Hematopoietic multipotent progenitor cell treated with erythropoietin and hydrocortisone succinate and interleukin-3 and kit ligand, for 4 days (in vitro differentiated cells): ENCODE data around the gene SPACA4.
A peak's percentile ranks its signal among the peaks of the same experiment; 100 is the strongest.

Experiments
- DNase-seq: peaks from one replicate; pipeline ENCODE4 v3.0.0-alpha.2; 2015

SPACA4 gene

DNA sequence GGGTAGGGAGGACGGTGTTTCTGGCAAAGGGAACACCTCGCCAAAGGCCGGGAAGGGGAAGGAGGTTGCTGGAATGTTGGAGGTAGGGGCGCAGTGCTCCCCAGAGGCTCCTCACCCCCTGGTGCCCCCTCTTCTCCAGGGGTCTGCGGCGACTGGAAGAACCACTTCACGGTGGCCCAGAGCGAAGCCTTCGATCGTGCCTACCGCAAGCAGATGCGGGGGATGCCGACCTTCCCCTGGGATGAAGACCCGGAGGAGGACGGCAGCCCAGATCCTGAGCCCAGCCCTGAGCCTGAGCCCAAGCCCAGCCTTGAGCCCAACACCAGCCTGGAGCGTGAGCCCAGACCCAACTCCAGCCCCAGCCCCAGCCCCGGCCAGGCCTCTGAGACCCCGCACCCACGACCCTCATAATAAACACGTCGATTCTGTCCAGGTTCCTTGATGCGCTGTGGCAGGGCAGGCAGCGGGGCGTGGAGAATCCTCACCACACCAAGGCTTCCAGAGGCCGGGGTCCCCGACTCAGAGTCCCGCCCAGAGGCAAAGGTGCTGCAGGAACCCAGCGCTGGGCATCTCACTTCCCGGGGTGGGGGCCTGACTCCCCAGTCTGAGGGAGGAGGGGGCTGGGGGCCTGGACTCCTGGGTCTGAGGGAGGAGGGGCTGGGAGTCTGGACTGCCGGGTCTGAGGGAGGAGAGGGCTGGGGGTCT lies 7.4 kb upstream of the SPACA4 start:
- no peak for DNase-seq

DNA sequence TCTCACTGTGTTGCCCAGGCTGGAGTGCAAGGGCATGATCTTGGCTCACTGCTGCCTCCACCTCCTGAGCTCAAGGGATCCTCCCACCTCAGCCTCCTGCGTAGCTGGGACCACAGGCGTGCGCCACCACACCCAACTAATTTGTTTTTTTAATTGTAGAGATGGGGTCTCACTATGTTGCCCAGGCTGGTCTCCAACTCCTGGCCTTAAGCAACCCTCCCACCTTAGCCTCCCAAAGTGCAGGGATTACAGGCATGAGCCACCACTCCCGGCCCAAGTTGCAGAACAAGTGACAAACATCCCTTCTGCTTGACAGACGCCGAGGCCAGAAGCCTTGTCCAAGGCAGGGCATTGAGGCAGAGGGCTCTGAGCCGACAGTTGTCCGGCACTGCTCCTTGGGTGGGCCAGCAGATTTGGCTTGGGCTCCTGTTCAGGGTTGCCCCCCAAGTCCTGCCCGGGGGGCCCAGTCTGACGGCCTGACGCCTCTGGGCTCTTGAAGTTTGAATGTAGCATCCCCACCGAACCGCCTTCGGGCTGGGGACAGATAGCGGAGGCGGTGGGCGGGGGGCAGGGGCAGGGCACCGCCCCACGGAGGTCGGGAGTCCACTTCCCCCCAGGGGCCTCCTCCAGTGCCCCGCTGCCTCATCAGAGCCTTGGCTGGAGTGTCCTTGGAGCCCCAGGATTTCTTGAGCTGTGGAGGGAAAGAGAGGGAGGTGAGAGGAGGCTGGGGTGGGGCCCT lies 5.7 kb upstream of the SPACA4 start:
- DNase-seq, result no peak

DNA sequence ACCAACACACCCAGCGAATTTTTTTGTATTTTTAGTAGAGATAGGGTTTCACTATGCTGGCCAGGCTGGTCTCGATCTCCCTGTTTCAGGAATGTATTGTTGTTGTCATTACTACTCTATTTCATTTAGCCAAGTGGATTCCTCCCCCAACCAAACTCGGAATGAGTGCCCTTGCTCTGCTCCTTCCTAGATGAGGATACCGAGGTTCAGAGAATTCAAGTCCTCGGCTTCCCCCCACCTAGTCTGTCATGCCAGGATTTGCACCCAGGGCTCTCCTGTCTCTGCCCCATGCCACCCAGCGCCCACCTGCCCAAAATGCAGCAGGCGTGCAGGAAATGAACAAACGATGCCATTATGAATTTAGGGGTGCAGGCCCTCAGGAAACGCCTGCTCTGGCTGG lies 3.5 kb upstream of the SPACA4 start:
- DNase-seq, result no peak

- DNase-seq, result no peak
Measured at GRCh38 chr19:48603449-48603848, 3.1 kb upstream of the SPACA4 start.

- no peak for DNase-seq
Measured at GRCh38 chr19:48603850-48604249, 2.7 kb upstream of the SPACA4 start.

DNA sequence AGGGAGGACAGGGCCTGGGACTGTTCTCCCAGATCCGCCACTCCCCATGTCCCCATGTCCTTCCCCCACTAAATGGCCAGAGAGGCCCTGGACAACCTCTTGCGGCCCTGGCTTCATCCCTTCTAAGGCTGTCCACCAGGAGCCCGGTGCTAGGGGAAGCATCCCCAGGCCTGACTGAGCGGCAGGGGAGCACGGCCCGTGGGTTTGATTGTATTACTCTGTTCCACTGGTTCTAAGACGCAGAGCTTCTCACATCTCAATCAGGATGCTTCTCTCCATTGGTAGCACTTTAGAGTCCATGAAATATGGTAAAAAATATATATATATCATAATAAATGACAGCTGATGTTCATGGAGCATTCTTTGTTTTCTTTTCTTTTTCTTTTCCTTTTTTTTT lies 815 bp downstream of the SPACA4 start:
- no peak for DNase-seq

- peak; percentile 87 for DNase-seq
Measured at GRCh38 chr19:48608798-48609263, 2.3 kb downstream of the SPACA4 start.

DNA sequence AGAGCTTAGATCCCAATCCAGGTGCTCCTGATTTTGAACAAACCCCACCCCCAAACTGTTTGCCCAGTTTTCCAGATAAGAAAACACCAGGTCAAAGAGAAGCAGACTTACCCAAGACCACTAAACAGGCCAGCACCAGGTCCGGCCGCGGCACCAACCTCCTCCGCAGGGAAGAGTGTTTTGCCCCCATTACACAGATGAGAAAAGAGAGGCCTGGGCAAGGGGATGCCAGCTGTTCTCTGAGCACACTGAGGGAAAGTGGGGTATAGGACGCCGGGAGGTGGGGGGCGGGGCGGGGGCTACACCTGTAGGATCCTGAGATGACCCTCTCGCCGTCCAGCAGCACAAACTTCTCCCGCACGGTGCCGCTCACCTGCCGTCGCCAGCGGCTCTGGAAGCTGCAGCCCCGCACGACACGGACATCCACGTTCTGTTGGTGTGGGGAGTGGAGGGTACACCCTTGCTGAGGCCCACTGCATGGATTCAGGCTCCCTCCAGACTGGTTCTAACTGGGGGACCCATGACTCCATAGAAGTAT lies 3.1 kb downstream of the SPACA4 start:
- no peak for DNase-seq

GRCh38 chr19:48611872-48612271 lies 5.3 kb downstream of the SPACA4 start:
- no peak for DNase-seq

DNA sequence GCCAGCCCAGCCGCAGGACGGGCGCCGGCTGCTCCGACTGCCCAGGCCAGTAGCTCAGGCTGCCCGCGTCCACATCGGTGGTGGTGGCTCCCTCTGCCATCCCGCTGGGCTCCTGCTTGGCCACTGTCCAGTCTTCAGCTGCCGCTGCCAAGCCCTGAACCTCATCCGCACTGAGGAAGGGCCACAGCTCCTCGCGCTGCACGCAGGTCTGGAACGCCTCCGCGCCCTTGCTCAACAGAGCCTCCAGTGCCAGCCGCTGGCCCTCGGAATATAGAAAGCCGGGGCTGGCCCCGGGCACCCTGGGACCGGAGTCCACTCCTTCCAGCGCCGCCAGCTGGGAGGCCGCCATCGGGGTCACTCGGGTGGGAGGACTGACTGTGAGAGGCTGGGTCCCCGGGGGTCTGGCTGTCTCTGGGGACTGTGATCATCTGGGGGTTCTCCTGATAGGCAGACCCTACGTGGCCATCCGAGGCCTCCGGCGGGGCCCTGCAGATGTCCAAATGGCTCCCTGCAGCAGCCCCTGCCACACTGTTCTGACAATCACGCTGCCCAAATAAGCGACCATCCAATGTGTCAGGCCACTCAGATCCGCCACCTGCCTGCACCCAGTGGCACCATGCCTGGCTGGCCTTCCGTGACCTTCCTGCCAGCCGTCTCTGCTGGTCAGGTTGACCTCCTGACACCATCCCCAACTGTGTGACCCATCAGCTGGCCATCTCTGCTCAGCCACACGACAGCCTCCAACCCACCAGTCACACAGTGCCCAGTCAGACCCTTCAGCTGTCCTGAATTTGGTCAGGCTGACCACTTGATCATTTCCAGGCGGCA lies 6.7 kb downstream of the SPACA4 start:
- no peak for DNase-seq

GRCh38 chr19:48613852-48614435 lies 7.4 kb downstream of the SPACA4 start:
- no peak for DNase-seq

DNA sequence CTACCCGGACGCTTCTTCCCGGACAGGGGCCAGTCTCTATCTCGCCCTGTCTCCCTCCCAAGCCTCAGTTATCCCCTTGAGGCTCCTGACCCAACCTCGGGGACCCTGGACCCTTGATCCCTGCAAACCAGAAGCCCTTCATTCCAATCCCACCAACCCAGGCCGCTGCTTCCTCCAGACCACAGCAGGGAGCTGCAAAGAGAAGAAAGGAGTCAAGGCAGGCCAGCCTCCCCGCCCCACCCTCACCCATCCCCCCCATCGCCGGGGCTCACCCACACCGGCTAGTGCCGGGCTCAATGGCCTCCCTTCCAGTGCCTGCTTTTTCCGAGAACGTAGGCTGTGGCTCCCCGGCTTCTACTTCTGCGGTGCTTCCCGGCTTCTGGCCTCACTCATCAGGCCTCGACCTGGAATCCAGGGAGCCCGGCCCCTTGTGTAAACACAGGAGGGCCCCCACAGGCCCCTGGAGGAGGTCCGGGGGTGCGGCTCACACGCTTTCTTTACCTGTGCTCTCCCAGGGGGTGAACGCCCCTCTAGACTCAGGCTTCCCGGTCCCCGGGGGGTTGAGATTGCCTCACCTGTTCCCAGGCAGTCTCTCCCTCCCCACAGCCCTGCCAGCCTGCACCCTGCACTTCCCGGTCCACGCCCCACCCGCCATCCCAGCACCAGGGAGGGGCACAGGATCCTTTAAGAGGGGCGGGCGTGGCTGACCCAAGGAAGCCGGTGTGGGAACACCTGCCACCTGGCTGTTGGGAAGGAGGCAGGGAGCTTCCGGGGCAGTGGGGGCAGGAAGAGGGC lies 8.1 kb downstream of the SPACA4 start, which contains the start of gene FAM83E:
FAM83E (minus strand) TSS at position 641 of the 795 bp plus-strand sequence. CDS start 1,704 bp downstream, outside the sequence.
- peak; percentile 45 for DNase-seq

GRCh38 chr19:48615231-48616040 lies 8.9 kb downstream of the SPACA4 start:
- DNase-seq, result no peak

DNA sequence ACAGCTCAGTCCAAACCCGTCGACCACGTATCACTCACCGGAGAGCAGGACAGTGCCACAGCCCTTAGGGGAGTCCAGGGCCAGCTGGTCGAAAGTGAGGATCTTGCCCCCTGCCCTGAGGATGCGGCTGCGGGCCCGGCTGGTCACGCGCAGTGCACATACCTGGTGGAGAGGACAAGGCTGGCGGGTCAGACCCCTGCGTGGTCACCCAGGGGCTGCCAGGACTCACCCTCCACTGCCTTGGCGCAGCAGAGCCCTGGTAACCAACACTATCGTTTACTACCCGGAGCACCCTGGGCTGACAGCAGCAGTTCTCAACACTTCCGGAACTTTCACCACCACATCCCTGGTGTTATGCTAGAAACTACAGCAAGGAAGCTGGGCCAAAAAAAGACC lies 9.5 kb downstream of the SPACA4 start:
- no peak for DNase-seq

- no peak for DNase-seq
Measured at GRCh38 chr19:48616491-48617056, 10.0 kb downstream of the SPACA4 start.

GRCh38 chr19:48617146-48617937 lies 10.8 kb downstream of the SPACA4 start:
- no peak for DNase-seq

GRCh38 chr19:48618278-48618915 lies 11.9 kb downstream of the SPACA4 start:
- DNase-seq, result no peak

- DNase-seq, result peak; percentile 100
Measured at GRCh38 chr19:48618916-48619691, 12.6 kb downstream of the SPACA4 start, which contains the start of the genes RPL18 and SPHK2. RPL18 (minus strand) TSS chr19:48619178; CDS start chr19:48619143, 35 bp downstream. SPHK2 (plus strand) TSS chr19:48619506; CDS start chr19:48620515, 1,009 bp downstream.
